HG02884 (cell line): ENCODE data around the gene RPS8.
"Not testable (repeated sequence)": the region's sequence is repeated elsewhere in the genome, so short reads cannot be mapped to it uniquely, and the experiment has no call there.

Source experiments
- ATAC-seq: cut with Tn5 transposase; IDR thresholded peaks from one replicate; pipeline ENCODE4 v1.9.1; 2021; ENCODE audit warnings: mild to moderate bottlenecking, moderate library complexity; ENCODE audit not compliant: unreplicated experiment

The RPS8 gene

DNA sequence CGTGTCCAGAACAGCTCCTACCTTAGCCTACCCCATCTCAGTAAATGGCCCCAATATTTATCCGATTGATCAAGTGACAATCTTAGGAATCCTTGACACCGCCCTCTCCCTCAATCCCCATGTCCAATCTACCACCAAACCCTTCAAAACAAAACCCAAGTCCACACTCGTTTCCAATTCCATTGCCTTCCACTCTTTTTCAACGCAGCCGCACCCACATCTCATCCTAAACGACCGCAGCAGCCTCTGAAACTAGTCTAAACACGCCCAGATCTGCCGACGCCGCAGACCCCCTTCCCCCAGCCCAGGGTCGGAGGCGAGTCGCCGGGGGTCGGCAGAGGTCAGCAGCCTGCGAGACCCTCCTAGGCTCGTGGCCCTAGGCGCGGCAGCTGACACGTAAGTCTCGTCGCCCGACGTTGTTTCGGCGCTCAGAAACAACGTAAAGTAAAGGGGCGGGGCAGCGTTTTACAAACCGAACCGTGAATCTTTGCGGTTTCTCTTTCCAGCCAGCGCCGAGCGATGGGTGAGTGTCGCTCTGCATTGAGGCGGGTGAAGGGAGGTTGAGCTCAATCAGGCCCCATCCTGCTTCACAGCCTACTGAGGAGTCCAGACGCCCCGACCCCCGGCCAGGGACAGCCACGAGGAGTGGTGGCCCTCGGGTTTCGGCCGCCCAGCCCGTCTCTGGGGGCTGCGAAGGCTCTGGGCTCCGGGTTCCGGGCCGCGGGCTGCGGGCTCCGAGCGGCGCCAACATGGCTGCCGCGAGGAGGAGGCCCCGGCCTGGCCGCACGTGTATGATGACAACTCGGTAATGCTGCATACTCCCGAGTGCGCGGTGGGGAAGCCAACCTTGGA lies at the start of gene RPS8:
Gene RPS8, plus strand, starts transcription at position 463 of the 852 bp plus-strand sequence. Its CDS starts 57 bp downstream, at position 520.
- peak; percentile 67 for ATAC-seq

DNA sequence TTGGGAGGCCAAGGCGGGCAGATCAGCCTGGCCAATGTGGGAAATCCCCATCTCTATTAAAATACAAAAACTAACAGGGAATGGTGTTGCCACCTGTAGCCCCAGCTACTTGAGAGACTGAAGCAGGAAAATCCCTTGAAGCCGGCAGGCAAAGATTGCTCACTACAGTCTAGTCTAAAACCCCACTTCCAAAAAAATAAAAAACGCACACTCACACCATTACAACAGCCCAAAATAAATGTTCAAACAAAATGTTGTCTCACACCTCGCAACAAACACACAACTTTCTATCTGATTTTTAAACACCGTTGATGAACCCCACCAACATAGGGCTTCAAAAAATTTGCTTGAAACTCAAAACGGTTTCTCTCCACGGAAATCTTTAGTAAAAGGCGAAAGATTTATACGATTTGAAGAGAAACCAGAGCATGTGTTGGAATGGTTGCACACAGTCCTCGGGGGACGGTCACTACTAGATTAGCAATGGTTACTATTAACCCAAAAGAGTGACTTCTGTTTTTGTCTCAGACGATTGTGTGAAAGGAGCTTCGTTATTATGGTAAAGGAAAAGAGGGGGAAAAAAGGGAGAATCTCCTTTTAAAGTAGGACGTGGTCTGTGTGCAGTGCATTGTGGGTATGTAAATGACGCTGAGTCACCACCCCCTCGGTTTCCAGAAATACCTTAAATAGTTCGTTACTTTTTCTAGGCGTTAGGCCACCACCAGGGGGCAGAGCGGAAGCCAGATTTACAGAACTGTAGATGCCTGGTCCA lies 44.4 kb upstream of the RPS8 start, which contains the start of gene RNU5D-1:
Gene RNU5D-1, minus strand, starts transcription at position 430 of the 772 bp plus-strand sequence.
- peak; percentile 64 for ATAC-seq

DNA sequence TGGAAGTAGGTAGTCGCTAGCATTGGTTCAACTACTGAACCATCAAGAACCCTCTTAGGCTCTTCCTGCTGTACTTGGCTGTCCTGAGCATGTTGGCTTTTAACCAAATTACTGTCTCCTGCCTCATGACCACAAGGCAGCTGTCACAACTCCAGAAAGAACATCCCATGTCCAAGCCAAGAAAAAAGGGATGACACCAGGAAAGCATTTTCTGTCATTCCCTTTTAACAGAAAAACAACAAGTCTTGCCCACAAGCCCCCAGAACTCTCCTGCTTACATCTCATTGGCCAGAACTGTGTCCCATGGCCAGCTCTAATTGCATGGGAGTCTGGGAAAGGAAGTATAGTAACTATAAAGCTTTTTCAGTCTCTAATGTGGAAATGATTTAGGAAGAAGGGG lies 42.0 kb upstream of the RPS8 start:
- no peak for ATAC-seq

DNA sequence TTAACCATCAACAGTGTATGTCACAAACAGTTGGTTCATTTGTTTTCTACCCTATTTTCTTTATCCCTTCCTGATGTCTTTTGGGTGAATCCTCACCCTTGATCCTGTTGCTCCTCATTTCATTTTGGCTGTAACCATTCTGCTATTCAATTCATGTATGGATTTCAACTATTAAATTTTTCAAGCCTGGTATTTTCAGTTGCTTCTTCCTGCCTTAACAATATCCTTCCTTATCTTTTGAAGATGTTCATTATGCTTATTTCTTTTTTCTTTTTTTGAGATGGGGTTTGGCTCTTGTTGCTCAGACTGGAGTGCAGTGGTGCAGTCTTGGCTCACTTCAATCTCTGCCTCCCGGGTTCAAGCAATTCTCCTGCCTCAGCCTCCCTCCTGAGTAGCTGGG lies 41.6 kb upstream of the RPS8 start:
- ATAC-seq: no peak

DNA sequence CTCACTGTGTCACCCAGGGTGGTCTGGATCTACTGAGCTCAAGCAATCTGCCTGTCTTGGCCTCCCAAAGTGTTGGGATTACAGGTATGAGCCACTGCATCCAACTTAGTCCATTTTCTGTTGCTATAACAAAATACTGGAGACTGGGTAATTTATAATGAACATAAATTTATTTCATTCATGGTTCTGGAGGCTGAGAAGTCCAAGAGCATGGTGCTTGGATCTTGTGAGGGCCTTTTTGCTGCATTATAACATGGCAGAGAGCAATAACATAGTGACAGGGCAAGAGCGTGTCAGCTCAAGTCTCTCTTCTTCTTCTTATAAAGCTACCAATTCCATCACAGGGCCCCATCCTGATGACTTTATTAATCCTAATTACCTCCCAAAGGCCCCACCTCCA lies 39.3 kb upstream of the RPS8 start:
- no peak for ATAC-seq

DNA sequence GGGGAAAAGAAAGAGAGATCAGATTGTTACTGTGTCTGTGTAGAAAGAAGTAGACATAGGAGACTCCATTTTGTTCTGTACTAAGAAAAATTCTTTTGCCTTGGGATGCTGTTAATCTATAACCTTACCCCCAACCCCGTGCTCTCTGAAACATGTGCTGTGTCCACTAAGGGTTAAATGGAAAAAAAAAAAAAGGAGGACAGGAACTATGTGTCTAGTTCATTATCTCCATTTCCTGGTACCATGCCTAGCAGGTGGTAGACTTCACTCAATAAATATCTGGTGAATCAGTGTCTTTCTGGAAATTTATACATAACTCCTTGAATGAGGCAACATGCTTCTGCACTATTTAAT lies 36.4 kb upstream of the RPS8 start:
- not testable (repeated sequence) for ATAC-seq

DNA sequence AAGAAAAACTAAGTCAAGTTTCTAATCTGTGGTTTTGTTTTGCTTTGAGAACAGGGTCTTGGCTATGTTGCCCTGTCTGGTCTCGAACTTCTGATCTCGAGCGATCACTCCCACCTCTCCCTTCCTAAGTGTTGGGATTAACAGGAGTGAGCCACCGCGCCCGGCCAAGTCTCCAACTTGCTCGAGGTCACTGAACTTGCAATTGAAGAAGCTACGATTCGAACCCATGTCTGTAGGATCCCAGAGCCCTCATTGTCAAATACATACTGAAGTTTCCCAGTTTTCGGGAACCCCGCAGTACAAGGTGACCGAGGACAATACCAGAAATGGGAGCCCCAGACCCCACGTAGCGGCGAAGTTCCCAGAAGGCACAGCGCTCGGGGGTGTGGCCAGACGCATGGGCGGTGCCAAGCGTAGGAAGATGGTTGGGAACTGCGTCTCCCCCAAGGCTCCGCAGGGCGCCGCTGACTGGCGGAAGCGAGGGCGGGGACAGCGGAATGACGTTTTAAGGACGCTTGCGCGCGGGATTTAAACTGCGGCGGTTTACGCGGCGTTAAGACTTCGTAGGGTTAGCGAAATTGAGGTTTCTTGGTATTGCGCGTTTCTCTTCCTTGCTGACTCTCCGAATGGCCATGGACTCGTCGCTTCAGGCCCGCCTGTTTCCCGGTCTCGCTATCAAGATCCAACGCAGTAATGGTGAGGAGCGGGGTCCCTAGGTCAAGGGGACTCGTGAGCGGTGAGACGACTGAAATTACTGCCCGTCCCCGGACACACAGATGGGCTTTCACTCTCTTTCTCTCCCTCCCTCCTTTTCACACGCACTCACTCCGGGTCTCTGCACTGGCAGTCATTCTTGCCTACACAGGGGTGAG lies 35.8 kb upstream of the RPS8 start, which contains the start of gene KIF2C:
Gene KIF2C, plus strand, starts transcription at position 531 of the 872 bp plus-strand sequence. Its CDS starts 96 bp downstream, at position 627.
- ATAC-seq: peak; percentile 93

DNA sequence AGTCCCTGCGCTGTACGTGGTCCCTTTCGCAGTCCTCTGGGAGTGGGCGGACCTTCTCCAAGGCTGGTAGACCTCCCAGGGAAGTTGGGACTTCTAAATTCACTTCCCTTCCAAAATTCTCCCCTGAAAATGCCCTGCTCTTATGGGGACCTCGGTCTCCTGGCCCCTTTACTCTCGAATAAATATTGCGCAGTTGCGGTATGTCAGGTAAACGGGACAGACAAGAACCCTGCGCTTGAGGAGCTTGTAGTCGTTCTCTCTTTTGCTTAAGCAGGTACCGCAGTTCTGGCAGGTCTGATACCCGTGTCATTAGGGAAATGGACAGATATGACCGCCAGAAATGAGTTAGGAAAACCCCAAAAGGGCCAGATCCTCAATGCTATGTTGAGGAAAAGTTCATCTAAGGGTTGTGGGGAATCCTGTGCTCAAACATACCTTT lies 35.1 kb upstream of the RPS8 start:
- peak; percentile 3 for ATAC-seq

DNA sequence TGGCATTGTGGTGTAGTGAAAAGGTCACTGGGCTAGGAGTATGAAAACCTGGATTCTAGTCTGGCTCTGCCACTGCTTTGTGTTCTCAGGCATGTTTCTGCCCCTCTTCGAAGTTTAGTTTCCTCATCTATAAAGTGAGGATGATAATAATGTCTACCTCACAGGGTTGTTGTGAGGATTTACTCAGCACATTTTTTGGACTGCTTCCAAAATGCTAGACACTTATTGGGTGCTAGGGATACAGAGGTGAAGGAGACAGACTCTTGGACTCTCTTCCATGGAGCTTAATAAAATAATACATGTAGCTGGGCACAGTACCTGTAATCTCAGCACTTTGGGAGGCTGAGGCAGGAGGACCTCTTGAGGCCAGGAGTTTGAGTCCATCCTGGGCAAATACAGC lies 32.1 kb upstream of the RPS8 start:
- ATAC-seq: no peak

DNA sequence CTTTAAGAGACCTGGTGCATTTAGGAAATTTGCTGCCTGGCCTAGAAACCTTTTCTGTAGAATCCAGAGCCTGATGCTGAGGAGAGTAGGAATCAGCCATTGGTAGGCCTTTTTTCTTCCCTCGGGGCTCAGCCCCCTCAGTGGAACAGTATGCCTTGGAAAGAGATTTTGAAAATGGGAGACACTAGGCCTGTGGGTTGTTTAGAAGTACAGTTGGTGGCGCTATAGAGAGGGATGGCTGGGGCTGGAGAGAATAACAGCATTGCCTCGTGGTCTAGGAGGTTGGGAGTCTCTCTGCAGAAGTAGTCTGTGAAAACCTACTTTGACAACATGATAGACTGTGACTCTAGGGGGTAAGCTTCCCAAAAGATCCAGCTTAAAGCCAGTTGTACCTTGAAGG lies 27.5 kb upstream of the RPS8 start:
- ATAC-seq: no peak

DNA sequence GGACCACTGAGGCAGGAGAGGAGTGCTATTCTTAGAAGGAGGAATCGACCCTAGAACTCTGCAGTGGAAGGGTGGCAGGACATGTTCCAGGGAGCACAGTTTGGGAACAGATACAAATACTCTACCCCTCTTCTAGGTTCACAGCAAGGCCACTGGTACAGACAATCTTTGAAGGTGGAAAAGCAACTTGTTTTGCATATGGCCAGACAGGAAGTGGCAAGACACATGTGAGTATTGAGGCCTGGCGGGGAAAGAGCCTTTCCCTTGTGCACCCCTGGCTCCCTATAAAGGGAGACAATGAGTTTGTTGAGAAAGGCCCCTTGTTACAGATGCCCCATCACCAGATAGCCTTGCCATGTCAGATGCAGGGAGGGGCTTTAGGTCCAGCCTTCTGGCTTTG lies 17.9 kb upstream of the RPS8 start:
- ATAC-seq: no peak

DNA sequence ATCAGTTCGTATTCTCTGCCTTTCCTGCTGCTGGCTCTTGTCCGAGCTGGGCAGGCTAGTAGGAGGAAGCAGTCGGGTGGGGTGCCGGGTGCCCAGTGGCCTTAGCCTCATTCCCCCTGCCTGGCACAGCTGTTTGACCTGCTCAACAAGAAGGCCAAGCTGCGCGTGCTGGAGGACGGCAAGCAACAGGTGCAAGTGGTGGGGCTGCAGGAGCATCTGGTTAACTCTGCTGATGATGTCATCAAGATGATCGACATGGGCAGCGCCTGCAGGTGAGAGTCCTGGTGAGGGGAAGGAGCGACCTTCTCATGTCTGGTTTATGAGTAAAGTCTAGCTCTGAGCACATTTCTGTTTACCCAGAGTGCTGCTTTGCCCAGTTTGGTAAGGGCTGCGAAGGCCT lies 16.3 kb upstream of the RPS8 start:
- no peak for ATAC-seq

DNA sequence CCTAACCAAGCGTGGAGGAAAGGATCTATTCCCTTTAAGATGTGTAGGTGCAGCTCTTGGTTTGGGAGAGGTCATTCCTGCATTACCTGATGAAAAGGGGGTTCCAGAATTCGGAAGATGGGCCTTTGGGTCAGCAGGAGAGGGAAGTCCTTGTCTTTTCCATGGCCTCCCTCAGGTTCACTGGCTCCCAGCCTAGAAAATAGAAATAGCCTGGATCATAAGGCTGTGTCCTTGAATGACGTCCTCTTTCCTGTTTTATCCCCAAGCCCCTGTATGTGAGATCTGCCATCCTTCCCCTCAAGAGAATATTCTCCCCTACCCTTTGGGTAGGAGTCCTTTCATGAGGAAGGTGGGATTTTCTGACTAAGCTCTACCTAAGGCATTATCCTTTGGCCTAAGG lies 14.5 kb upstream of the RPS8 start:
- ATAC-seq: no peak

DNA sequence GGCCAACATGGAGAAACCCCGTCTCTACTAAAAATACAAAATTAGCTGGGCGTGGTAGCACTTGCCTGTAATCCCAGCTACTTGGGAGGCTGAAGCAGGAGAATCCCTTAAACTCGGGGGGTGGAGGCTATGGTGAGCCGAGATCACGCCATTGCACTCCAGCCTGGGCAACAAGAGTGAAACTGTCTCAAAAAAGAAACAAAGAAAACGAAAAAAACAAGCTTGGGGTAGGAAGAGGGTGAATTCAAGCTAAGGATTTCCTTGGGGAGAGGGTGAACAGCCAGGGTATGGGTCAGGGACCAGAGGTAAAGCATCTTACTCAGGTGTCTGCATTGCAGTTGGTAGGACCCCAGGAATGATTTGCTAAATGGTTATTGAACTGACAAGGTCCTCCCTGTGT lies 8.9 kb upstream of the RPS8 start:
- not testable (repeated sequence) for ATAC-seq

DNA sequence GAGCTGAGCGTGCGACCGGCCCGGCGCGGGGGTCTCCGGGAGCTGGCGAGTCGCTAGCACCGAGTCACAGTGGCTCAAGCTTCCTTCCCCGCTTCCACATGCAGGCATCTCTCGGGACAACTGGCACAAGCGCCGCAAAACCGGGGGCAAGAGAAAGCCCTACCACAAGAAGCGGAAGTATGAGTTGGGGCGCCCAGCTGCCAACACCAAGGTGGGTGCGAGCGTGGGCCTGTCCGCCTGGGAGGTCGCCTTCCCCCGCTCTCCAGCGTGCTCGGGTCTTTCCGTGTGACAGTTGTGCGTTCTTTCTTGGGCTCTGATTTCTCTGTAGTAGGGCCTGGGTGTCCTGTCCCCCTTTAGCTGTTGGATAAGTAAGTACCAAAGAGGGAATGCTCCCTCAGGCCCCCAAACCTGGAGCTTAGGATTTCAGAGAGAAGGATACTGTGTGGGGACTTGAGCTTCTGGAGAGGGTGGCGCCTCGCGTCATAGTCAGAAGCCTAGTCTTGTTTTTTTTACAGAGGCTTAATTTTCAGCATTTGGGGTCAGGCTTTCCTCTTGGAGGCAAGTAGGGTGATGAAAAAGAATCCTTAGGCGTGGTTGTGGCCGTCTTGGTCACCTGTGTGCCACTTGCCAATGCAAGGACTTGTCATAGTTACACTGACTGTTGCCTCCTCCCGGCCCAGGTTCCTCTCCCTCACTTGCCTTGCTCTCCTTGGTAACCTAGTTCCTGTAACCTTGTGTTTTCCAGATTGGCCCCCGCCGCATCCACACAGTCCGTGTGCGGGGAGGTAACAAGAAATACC lies 790 bp downstream of the RPS8 start:
- ATAC-seq: no peak

DNA sequence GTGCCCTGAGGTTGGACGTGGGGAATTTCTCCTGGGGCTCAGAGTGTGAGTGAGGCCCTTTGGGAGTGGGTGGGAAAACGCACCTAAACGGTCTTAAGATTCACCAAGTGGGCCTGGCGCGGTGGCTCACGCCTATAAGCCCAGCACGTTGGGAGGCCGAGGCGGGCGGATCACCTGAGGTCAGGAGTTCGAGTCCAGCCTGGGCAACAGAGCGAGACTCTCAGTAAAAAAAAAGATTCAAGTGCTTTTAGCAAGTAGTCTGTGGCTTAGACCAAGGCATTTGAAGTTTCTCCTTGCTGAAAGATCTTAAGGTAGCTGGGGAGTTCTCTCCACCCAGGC lies 1.4 kb downstream of the RPS8 start:
- no peak for ATAC-seq

DNA sequence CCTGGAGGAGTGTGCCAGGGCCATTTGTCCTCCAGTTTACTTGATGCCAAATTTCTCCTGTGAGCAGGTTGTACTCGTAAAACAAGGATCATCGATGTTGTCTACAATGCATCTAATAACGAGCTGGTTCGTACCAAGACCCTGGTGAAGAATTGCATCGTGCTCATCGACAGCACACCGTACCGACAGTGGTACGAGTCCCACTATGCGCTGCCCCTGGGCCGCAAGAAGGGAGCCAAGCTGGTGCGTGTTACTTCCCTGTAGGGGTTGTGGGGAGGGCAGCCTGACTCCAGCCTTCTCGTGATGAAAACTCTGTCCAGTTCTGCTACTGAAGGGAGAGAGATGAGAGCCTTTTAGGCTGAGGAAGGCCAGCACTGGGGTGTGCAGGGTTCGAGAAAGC lies 2.2 kb downstream of the RPS8 start:
- no peak for ATAC-seq

DNA sequence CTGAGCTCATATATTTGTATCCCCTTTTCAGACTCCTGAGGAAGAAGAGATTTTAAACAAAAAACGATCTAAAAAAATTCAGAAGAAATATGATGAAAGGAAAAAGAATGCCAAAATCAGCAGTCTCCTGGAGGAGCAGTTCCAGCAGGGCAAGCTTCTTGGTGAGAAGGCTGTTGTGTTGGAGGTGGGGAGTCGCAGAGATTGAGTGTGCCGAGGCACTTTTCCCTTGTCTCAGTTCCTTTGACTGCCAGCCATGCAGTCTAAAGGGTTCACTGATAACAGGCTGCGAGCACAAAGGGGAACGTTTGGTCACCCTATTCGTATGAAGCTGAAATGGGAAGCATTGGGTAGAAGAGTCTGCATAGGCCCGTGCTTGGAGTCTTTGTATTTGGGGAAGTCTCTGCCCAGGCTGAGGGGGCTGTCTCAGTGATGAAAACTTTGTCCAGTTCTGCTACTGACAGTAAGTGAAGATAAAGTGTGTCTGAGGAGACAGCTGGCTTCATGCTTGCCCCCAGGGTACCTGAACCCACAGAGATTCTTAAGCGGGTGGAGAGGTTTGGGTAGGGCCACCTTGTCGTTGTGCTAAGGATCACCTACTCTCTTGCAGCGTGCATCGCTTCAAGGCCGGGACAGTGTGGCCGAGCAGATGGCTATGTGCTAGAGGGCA lies 2.8 kb downstream of the RPS8 start:
- no peak for ATAC-seq

DNA sequence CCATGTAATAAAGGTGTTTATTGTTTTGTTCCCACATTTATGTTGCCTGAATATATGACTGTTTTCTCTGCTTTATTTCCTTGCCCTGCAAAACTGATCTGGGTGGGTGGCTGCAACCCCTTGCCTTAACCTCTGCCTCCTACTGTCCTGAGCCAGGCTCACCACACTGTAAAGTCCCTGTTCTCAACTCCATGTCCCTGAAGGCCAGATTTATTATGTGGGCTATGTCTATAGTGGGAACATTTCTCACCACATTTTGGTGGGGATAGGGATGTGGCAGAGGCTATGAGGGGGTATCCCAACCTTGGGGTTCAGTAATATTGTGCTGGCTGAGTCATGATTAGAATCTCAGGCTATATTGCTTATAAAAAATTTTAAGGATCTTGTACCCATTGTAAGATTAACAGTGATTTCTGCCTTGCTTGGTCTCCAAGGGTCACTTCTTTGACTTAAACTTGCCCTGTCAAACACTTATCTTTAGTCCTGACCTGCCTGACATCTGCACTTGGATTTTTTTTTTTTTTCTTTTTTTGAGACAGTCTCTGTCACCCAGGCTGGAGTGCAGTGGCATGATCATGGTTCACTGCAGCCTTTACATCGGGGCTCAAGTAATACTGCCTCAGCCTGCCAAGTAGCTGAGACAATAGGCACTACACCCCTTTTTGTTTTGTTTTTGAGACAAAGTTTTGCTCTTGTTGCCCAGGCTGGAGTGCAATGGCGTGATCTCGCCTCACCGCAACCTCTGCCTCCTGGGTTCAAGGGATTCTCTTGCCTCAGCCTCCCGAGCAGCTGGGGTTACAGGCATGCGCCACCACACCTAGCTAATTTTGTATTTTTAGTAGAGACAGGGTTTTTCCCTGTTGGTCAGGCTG lies 3.6 kb downstream of the RPS8 start:
- no peak for ATAC-seq
